ENCODE data around the gene RFC5. TPM values are rescaled to one million over a fixed set of nuclear protein-coding genes. Genes with fewer than 3 reads are reported as not detected.
A peak's percentile ranks its signal among the peaks of the same experiment; 100 is the strongest.

The RFC5 gene
- total and polyA plus RNA-seq, 2 of the 13 experiments (the other 11 are each of a cell fraction or from before 2014, with no cell fraction given), result 16.8 to 51.4 TPM

DNA sequence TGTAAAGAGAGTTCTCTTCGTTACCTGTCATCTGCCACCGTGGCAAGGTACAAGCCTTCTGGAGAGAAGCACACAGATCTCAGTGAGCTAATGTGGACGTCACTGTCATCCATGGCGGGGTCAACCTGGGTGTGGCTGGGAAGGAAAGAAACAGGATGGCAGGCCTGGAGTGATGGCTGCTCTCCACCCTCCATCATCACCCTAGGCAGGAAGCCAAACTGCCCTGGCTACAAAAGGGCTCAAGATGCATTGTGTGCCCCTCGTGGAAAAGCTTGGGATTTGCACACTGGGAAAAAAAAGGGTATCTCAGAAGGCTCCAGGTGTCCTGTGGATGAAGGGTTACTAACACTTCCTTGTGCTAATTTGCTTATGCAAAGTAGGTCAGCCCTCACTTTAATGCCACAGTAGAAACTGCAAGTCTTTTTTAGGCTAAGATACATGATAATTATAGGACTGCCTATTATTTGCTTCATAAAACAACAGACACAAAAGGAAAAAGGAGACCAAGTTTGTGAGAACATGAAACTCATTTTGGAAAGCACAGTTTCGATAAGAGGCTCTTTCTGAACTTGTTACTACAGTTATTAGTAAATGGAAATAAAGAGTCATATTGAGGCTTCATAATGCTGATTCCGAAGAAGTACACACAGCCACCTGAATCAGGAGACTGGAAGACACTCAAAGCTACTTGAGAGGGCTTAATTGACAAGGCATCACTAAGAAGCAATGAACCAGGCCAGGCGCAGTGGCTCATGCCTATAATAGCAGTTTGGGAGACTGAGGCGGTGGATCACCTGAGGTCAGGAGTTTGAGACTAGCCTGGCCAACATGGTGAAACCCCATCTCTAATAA, 18.9 kb downstream of the RFC5 start:
- Histone ChIP-seq H3K9ac (ENCODE audit: insufficient read depth, low read depth, low read length) (no peak overlapping the region), H3K4me3 (replicated peaks in 1 of 3; ENCODE audit: insufficient read depth in 1 of 3, low read depth in 2 of 3, low read length in 3 of 3) (no peak overlapping the region), H3K27me3 (ENCODE audit: control insufficient read depth in 1 of 2, insufficient read depth in 2 of 2, low read length in 2 of 2) (no peaks in the 10 kb centered on the region), H3K36me3 (replicated peaks in 1 of 2; ENCODE audit: control insufficient read depth in 1 of 2, insufficient read depth in 2 of 2, low read length in 2 of 2) (peaks cover 21 to 64% of the 10 kb centered on the region in 2 experiments), H3K79me2 (ENCODE audit: insufficient read depth, low read length) (no peaks in the 10 kb centered on the region), H3K4me1 (ENCODE audit: insufficient read depth, low read length) (peaks cover 15% of the 10 kb centered on the region), H4K20me1 (ENCODE audit: insufficient read depth, low read length) (no peaks in the 10 kb centered on the region), H3K27ac (ENCODE audit: extremely low read length, insufficient read depth, low read length) (no peak overlapping the region), H3K9me3 (ENCODE audit: low read length) (no peaks in the 10 kb centered on the region), H2AFZ (ENCODE audit: low read length) (no peak overlapping the region), H3K4me2 (ENCODE audit: low read depth, low read length) (no peak overlapping the region)
- FAIRE-seq (no peak), ATAC-seq (peak; percentile 52), DNase-seq (ENCODE audit: low spot score) (no peak)
- POLR2A ChIA-PET, result interaction anchor here (1.1 to 1.9 kb wide), 3 partner anchors 9 to 29 kb away, joined by 3 to 5 read pairs (median 4); partner anchors contain the start of gene WSB2
- intact Hi-C loops (cut with micrococcal nuclease; ENCODE audit: unreplicated experiment), result loop anchor here (1.0 to 2.0 kb wide), 2 partner anchors 17 to 160 kb away; no protein-coding TSS in a partner anchor
- in situ Hi-C loops (cut with HindIII; ENCODE audit: extremely low pct_ligation_motif_present, low pct_unique_long_range_greater_than_20kb), result no loop called here
- no TSS peak for BruUV-seq (replicated peaks)
- TF ChIP-seq GFI1 (CRISPR knock-in tag; IDR thresholded peaks at IDR 0.05; ENCODE audit: borderline replicate concordance) (no peak), POLR2G (IDR thresholded peaks at IDR 0.05; ENCODE audit: low read depth, low read length) (0 out of 2 replicates have a peak, but pooled peaks have one; percentile 23), WIZ (CRISPR knock-in tag; IDR thresholded peaks at IDR 0.05) (no peak), RBM22 (optimal IDR thresholded peaks at IDR 0.05; ENCODE audit: low read length) (peak; percentile 44)
- WGBS (ENCODE audit: low lambda C conversion rate), result 94% methylated on average over 7 of the region's 9 CpGs
- CTCF ChIA-PET (ENCODE audit: low intra/inter-chr PET ratio, low total read pairs), result interaction anchor here (1.1 to 2.4 kb wide), 2 partner anchors 158 to 160 kb away, joined by 3 to 17 read pairs; no protein-coding TSS in a partner anchor

GRCh38 chr12:118036672-118037411, 20.3 kb downstream of the RFC5 start:
- no peaks in the 10 kb centered on the region for H3K79me2 ChIP-seq (ENCODE audit: insufficient read depth, low read length)
- TF ChIP-seq HNF1A (IDR thresholded peaks at IDR 0.05; ENCODE audit: low read depth), result no peak
- no peak for TF ChIP-seq HNF1A (CRISPR knock-in tag; IDR thresholded peaks at IDR 0.05; ENCODE audit: borderline replicate concordance)
- no peak for TF ChIP-seq ZNF616 (CRISPR knock-in tag; IDR thresholded peaks at IDR 0.05; ENCODE audit: low read depth)
- TF ChIP-seq CREM (IDR thresholded peaks at IDR 0.05), result no peak
- no peak for TF ChIP-seq CREM (CRISPR knock-in tag; IDR thresholded peaks at IDR 0.05)
- TF ChIP-seq SNAI1 (CRISPR knock-in tag; IDR thresholded peaks at IDR 0.05; ENCODE audit: borderline replicate concordance), result no peak
- no peak for TF ChIP-seq FOXK1 (CRISPR knock-in tag; IDR thresholded peaks at IDR 0.05; ENCODE audit: borderline replicate concordance, low read depth)
- TF ChIP-seq NFKBIZ (CRISPR knock-in tag; IDR thresholded peaks at IDR 0.05), result no peak

More at GRCh38 chr12:118036672-118037411, 20.3 kb downstream of the RFC5 start:
- no peak overlapping the region for H2AFZ ChIP-seq (ENCODE audit: low read length)
- POLR2A ChIA-PET, result interaction anchor here (0.6 to 1.9 kb wide), 3 partner anchors 8 to 569 kb away, joined by 3 to 5 read pairs (median 3); no protein-coding TSS in a partner anchor
- no peak for ATAC-seq
- no peaks in the 10 kb centered on the region for H3K27me3 ChIP-seq (ENCODE audit: control insufficient read depth in 1 of 2, insufficient read depth in 2 of 2, low read length in 2 of 2)
- peaks cover 15% of the 10 kb centered on the region for H3K4me1 ChIP-seq (ENCODE audit: insufficient read depth, low read length)
- in situ Hi-C loops (cut with HindIII; ENCODE audit: extremely low pct_ligation_motif_present, low pct_unique_long_range_greater_than_20kb), result no loop called here
- no peak overlapping the region for H3K4me2 ChIP-seq (ENCODE audit: low read depth, low read length)
- CTCF ChIA-PET (ENCODE audit: low intra/inter-chr PET ratio, low total read pairs), result no interaction called here
- FAIRE-seq, result no peak
- H3K27ac ChIP-seq (ENCODE audit: extremely low read length, insufficient read depth, low read length), result no peak overlapping the region
- H3K9me3 ChIP-seq (ENCODE audit: low read length), result no peaks in the 10 kb centered on the region
- H3K4me3 ChIP-seq (replicated peaks in 1 of 3; ENCODE audit: insufficient read depth in 1 of 3, low read depth in 2 of 3, low read length in 3 of 3), result no peak overlapping the region
- no peaks in the 10 kb centered on the region for H4K20me1 ChIP-seq (ENCODE audit: insufficient read depth, low read length)
- no TSS peak for BruUV-seq (replicated peaks)
- no peak for DNase-seq (ENCODE audit: low spot score)
- 100% methylated on average over 11 of the region's 11 CpGs for WGBS (ENCODE audit: low lambda C conversion rate)
- peaks cover 27 to 63% of the 10 kb centered on the region in 2 experiments for H3K36me3 ChIP-seq (replicated peaks in 1 of 2; ENCODE audit: control insufficient read depth in 1 of 2, insufficient read depth in 2 of 2, low read length in 2 of 2)
- no peak overlapping the region for H3K9ac ChIP-seq (ENCODE audit: insufficient read depth, low read depth, low read length)
- intact Hi-C loops (cut with micrococcal nuclease; ENCODE audit: unreplicated experiment), result no loop called here
